Upper lobe of left lung (tissue), 4 donors: Measurements from ENCODE around the gene TNRC6C.

ENCODE experiments used
- POLR2A ChIP-seq, 4 donors: fragments of 450-650 bp; IDR thresholded peaks; one replicate each; pipeline ENCODE4 v1.5.1; 2016 to 2017; ENCODE audit warnings: antibody characterized with exemption in 4 of 4, mild to moderate bottlenecking in 2 of 4
- POLR2AphosphoS5 ChIP-seq, 2 donors: sonication (generic); formaldehyde crosslinking; IDR thresholded peaks; one replicate each; pipeline ENCODE4 v1.5.1; 2017; ENCODE audit warnings: antibody characterized with exemption in 2 of 2

DNA sequence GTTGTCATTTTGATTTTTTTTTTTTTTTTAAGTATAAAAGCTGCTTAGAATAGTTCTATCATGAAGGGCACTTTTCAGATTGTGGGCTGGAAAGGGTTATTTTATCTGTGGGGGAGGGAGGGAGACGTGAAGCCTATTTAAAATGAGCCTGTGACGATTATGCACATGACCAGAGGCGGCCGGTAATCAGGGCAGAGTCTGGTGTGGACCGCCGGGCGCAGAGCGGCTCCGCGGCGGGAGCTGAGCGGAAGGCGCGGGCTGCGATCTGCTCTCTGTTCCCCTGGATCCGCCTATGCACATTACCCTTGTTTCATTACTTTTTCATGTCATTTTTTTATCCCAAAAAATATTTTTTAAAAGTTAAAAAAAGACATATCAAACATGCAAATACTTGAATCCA is 146.6 kb downstream of the TNRC6C start:
- no peak for TF ChIP-seq POLR2AphosphoS5 (IDR thresholded peaks at IDR 0.05)
- no peak for TF ChIP-seq POLR2A (IDR thresholded peaks at IDR 0.05)
